GM19099 (cell line): Measurements from ENCODE around the gene MFSD11.

Source experiments
- POLR2A ChIP-seq: IDR thresholded peaks from 3 replicates; pipeline ENCODE4 v1.6.1; 2011; ENCODE audit warnings: low read depth; ENCODE audit not compliant: insufficient read length; ENCODE audit errors: extremely low read depth

MFSD11 gene

GRCh38 chr17:76735586-76736348 is 2.2 kb upstream of the MFSD11 start:
- no peak for TF ChIP-seq POLR2A

DNA sequence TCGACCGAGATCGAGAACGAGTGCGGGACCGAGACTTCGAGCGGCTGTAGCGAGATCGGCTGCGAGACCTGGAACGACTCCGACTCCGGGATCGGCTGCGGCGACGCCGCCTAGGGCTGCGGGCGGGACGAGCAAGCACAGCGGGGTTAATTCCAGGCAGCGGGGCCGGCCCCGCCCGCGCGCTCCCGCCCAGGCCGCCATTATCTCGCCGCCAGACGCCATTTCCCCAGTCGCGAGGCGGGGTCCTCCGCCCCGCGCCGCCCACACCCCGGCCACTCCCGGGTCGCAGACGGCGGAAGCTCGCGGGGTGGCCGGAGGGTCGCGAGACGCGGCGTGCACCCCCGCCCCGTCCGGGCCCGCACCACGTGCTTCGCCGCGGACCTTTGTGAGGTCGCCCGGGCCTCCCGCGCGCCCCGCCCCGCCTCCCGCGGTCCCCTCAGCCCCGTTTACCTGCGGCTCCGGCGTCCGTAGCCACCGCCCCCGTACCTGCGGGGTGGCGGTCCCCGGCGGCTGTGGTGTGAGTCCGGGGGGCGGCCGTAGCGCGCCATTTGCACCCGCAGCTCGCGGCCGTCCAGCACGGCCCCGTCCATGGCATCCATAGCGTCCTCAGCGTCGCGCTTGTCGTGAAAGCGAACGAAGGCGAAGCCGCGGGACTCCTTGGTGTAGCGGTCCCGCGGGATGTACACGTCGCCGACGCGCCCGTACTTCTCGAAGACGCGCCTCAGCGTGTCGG is 1.4 kb upstream of the MFSD11 start:
- TF ChIP-seq POLR2A = peak; percentile 47

DNA sequence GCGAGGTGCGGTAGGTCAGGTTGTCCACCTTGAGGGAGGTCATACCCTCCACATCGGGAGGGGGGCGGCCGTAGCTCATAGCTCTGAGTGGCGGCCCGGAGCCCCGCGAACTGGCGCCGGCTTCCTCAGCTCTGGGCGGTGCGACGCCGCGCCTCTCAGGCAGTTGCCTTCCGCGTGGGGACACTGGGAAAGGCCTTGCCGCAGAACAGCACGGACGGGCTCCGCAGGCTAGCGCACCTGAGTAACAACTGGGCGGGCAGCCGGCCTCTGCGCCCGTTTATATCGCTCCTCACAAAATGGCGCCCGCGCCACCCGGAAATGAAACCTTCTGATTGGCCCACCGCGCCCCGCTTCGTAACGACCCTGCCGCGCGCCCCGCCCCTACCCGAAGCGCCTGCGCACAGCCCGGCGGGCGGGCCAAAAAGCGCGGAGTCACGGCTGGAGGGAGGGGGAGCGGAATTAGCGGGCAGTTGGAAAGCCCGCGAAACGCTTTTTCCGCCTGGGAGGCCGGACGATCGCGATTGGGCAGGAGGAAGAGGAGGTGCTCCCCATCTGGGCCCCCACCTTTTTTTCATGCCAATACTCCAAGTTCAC is 740 bp upstream of the MFSD11 start, which contains the start of gene SRSF2:
Gene SRSF2 (minus strand): TSS at position 250 of the 594 bp plus-strand sequence. CDS start 171 bp downstream, at position 79.
- TF ChIP-seq POLR2A = peak; percentile 100

DNA sequence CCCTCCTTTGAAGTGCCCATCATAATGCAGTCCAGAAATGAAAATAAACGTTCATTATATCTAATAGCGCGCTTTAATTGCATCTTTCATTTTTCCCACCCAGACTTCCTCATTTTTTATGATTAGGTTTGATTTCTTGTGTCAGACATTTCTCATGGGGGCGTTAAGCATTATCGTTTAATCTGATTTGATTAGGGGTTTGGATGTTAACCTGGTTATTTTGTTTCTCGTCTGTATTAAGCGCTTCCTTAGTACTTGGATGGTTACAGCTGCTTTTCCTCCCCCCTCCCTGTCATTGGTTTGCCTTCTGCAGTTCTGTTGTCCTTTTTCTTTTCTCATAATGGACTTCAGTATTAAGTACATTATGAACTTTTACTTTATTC is 540 bp downstream of the MFSD11 start:
- no peak for TF ChIP-seq POLR2A

- TF ChIP-seq POLR2A = no peak
Measured at GRCh38 chr17:76740329-76741118, 2.6 kb downstream of the MFSD11 start.

DNA sequence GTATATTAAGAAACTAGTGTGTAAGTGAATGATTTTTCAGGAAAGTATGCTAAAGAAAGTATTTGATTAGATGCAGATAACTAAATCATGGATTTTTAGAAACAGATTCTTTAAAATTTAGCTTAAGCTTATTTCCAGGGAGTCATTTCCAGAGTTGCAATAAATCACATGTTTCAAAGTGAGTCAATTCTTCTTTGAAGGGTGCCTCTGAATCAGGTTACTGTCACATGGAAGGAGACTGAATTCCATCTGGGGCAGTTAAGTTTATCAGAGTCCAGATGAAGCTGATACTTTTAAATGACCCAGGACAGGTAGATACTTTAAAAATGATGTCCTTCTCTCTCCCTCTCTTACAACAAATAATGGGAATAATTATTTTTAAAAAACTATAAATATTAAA is 5.0 kb downstream of the MFSD11 start:
- TF ChIP-seq POLR2A = no peak

GRCh38 chr17:76744747-76745146 is 6.8 kb downstream of the MFSD11 start:
- no peak for TF ChIP-seq POLR2A

- TF ChIP-seq POLR2A = no peak
Measured at GRCh38 chr17:76747716-76748363, 9.9 kb downstream of the MFSD11 start.

GRCh38 chr17:76748657-76749056 is 10.7 kb downstream of the MFSD11 start:
- TF ChIP-seq POLR2A = no peak

GRCh38 chr17:76751416-76751993 is 13.6 kb downstream of the MFSD11 start:
- no peak for TF ChIP-seq POLR2A

- TF ChIP-seq POLR2A = no peak
Measured at GRCh38 chr17:76752006-76752405, 14.1 kb downstream of the MFSD11 start.

GRCh38 chr17:76753061-76753961 is 15.4 kb downstream of the MFSD11 start:
- TF ChIP-seq POLR2A = no peak

DNA sequence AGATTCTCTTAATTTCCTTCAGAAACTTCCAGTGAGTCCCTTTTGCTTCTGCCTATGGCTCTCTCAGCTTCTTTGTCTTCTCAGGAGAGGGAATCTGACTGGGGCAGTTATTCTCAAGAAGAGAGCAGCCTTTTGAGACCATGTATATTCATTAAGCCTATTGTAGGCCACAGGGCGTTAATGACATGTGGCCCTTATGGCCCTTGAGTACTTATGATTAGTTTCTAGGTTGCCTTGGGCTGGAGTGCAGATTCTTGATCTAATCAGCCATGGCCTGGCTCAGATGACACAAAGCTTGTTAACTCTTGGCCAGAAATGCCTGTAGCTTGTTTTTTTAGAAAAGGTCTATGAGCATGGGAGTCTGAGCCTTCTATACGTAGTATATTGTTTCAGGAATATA is 17.4 kb downstream of the MFSD11 start:
- no peak for TF ChIP-seq POLR2A
